ENCODE results near the gene VCP. TPM values are rescaled to one million over a fixed set of nuclear protein-coding genes. Genes with fewer than 3 reads are reported as not detected.

The VCP gene
- total RNA-seq, 1 donor from 2014 or later, result 383 TPM

- DNase-seq (ENCODE audit: low read depth), result no peak
These were observed 31.3 kb upstream of the VCP start for GRCh38 chr9:35103660-35104191.

GRCh38 chr9:35102769-35103659 lies 30.6 kb upstream of the VCP start, which contains the start of gene STOML2:
Gene STOML2, minus strand, starts transcription at chr9:35103131. Its CDS starts 37 bp downstream, at chr9:35103094.
- DNase-seq (ENCODE audit: low read depth), result peak; percentile 97

GRCh38 chr9:35102465-35102768 lies 30.0 kb upstream of the VCP start:
- DNase-seq (ENCODE audit: low read depth), result no peak

- DNase-seq (ENCODE audit: low read depth), result no peak
These were observed 25.1 kb upstream of the VCP start for GRCh38 chr9:35097573-35097972.

- peak; percentile 82 for DNase-seq (ENCODE audit: low read depth)
These were observed 23.8 kb upstream of the VCP start, which contains the start of gene PIGO for GRCh38 chr9:35096035-35096849. Gene PIGO, minus strand, starts transcription at chr9:35096591. Its CDS starts 1,026 bp downstream, at chr9:35095565.

- no peak for DNase-seq (ENCODE audit: low read depth)
These were observed 19.1 kb upstream of the VCP start for GRCh38 chr9:35091536-35091935.

- no peak for DNase-seq (ENCODE audit: low read depth)
These were observed 17.0 kb upstream of the VCP start for GRCh38 chr9:35089434-35089833.

GRCh38 chr9:35085078-35085477 lies 12.7 kb upstream of the VCP start:
- DNase-seq (ENCODE audit: low read depth), result no peak

- DNase-seq (ENCODE audit: low read depth), result peak; percentile 94
These were observed 7.3 kb upstream of the VCP start, which contains the start of gene FANCG for GRCh38 chr9:35079426-35080341. Gene FANCG, minus strand, starts transcription at chr9:35079942. Its CDS starts 418 bp downstream, at chr9:35079524.

GRCh38 chr9:35079041-35079425 lies 6.6 kb upstream of the VCP start:
- DNase-seq (ENCODE audit: low read depth), result no peak

- DNase-seq (ENCODE audit: low read depth), result no peak
These were observed 5.6 kb upstream of the VCP start for GRCh38 chr9:35078066-35078465.

GRCh38 chr9:35076848-35077247 lies 4.4 kb upstream of the VCP start:
- no peak for DNase-seq (ENCODE audit: low read depth)

GRCh38 chr9:35075358-35075757 lies 2.9 kb upstream of the VCP start:
- DNase-seq (ENCODE audit: low read depth), result no peak

GRCh38 chr9:35074791-35075190 lies 2.4 kb upstream of the VCP start:
- DNase-seq (ENCODE audit: low read depth), result no peak

- no peak for DNase-seq (ENCODE audit: low read depth)
These were observed 1.7 kb upstream of the VCP start for GRCh38 chr9:35074141-35074540.

- no peak for DNase-seq (ENCODE audit: low read depth)
These were observed 821 bp upstream of the VCP start for GRCh38 chr9:35073279-35073612.

- DNase-seq (ENCODE audit: low read depth), result peak; percentile 85
These were observed 488 bp downstream of the VCP start for GRCh38 chr9:35071814-35072460.

GRCh38 chr9:35070823-35071813 lies 1.3 kb downstream of the VCP start:
- peak; percentile 35 for DNase-seq (ENCODE audit: low read depth)

- no peak for DNase-seq (ENCODE audit: low read depth)
These were observed 3.4 kb downstream of the VCP start for GRCh38 chr9:35069020-35069419.

Measured in myocyte (in vitro differentiated cells).